B cell (primary cell): Measurements from ENCODE around the gene CD28. TPM values are rescaled to one million over a fixed set of nuclear protein-coding genes. Genes with fewer than 3 reads are reported as not detected.

Experiments
- ATAC-seq: fragments of 200-7000 bp; cut with Tn5 transposase; one replicate; pipeline ENCODE4 v1.10.0; 2021; ENCODE audit warnings: low read depth, mild to moderate bottlenecking, moderate number of reproducible peaks, moderate library complexity
- CTCF ChIA-PET: fragments of 350-600 bp; sonication (Branson Sonifier 250); formaldehyde crosslinking; loops from one replicate; lab custom pipeline; 2021; ENCODE audit warnings: antibody characterized with exemption, inconsistent platforms; lab: Charles Lee
- POLR2A ChIA-PET: fragments of 350-600 bp; sonication (Branson Sonifier 250); formaldehyde crosslinking; loops from one replicate; lab custom pipeline; 2021; ENCODE audit warnings: antibody characterized with exemption; lab: Charles Lee
- DNase-seq: peaks from one replicate; pipeline ENCODE4 v3.0.0; 2013
- H2AFZ ChIP-seq: 2 replicates; pipeline ENCODE4 v1.6.1; 2012; ENCODE audit warnings: mild to moderate bottlenecking, low read depth, low read length; ENCODE audit not compliant: insufficient read depth, poor library complexity, severe bottlenecking
- H3K27ac ChIP-seq, 2 donors: 1 replicate in 1 of 2; 2 replicates in 1 of 2; pipeline ENCODE4 v1.5.1; 2012 to 2013; ENCODE audit warnings: low read length in 2 of 2, mild to moderate bottlenecking in 2 of 2, moderate library complexity in 1 of 2
- H3K27me3 ChIP-seq, 4 experiments: fragments of 200-600 bp in 1 of 4; sonication (generic) in 1 of 4; replicated peaks in 1 of 4; 1 replicate in 2 of 4; 2 replicates in 2 of 4; pipeline versions ENCODE4 v1.6.1 to v1.7.0; 2013 to 2016; ENCODE audit warnings: low read length in 3 of 4, mild to moderate bottlenecking in 2 of 4, mixed read lengths in 1 of 4, moderate library complexity in 1 of 4; ENCODE audit not compliant: insufficient read depth in 4 of 4, control insufficient read depth in 3 of 4; ENCODE audit errors: control extremely low read depth in 1 of 4
- H3K36me3 ChIP-seq, 2 experiments: replicated peaks in 1 of 2; 1 replicate in 1 of 2; 2 replicates in 1 of 2; pipeline versions ENCODE4 v1.6.1 to v1.7.1; 2013; ENCODE audit warnings: low read length in 1 of 2; ENCODE audit not compliant: insufficient read depth in 2 of 2, control insufficient read depth in 1 of 2; ENCODE audit errors: control extremely low read depth in 1 of 2, extremely low read depth in 1 of 2
- H3K4me1 ChIP-seq, 2 donors: fragments of 200-600 bp in 1 of 2; sonication (generic) in 1 of 2; 1 replicate in 1 of 2; 2 replicates in 1 of 2; pipeline versions ENCODE4 v1.5.1 to v1.6.1; 2013 to 2017; ENCODE audit warnings: low read length in 2 of 2; ENCODE audit not compliant: control insufficient read depth in 2 of 2, insufficient read depth in 2 of 2
- H3K4me2 ChIP-seq: replicated peaks from 2 replicates; pipeline ENCODE3; 2012; ENCODE audit warnings: mild to moderate bottlenecking, low read depth, low read length; ENCODE audit not compliant: poor library complexity, severe bottlenecking
- H3K4me3 ChIP-seq, 5 experiments: fragments of 200-600 bp in 1 of 5; sonication (generic) in 1 of 5; 1 replicate in 3 of 5; 2 replicates in 2 of 5; pipeline versions ENCODE4 v1.5.1 to v1.7.0; 2011 to 2016; ENCODE audit warnings: low read length in 4 of 5, mild to moderate bottlenecking in 4 of 5, low read depth in 2 of 5, control low read depth in 1 of 5, moderate library complexity in 1 of 5; ENCODE audit not compliant: insufficient read depth in 1 of 5; ENCODE audit errors: control extremely low read depth in 1 of 5, extremely low read depth in 1 of 5
- H3K79me2 ChIP-seq: fragments of 200-600 bp; sonication (generic); one replicate; pipeline ENCODE4 v1.6.0; 2016; ENCODE audit warnings: low read length; ENCODE audit not compliant: control insufficient read depth, insufficient read depth
- H3K9ac ChIP-seq: fragments of 200-600 bp; sonication (generic); 2 replicates; pipeline ENCODE4 v1.6.1; 2017; ENCODE audit warnings: mild to moderate bottlenecking, low read length, moderate library complexity
- H3K9me3 ChIP-seq, 3 donors: one replicate each; pipeline versions ENCODE4 v1.6.1 to v1.7.1; 2013; ENCODE audit warnings: low read length in 2 of 3; ENCODE audit not compliant: control insufficient read depth in 2 of 3, insufficient read depth in 1 of 3; ENCODE audit errors: control extremely low read depth in 1 of 3
- H4K20me1 ChIP-seq: 2 replicates; pipeline ENCODE4 v1.6.0; 2012; ENCODE audit warnings: mild to moderate bottlenecking, low read length; ENCODE audit not compliant: insufficient read depth, control insufficient read depth, poor library complexity, severe bottlenecking
- H3K27ac Mint-ChIP-seq: one replicate; pipeline ENCODE4 v1.8.0; 2021; ENCODE audit warnings: mixed read lengths
- H3K27me3 Mint-ChIP-seq: one replicate; pipeline ENCODE4 v1.8.0; 2021; ENCODE audit warnings: mixed read lengths
- H3K4me1 Mint-ChIP-seq: one replicate; pipeline ENCODE4 v1.8.0; 2021; ENCODE audit warnings: mixed read lengths
- H3K4me3 Mint-ChIP-seq: one replicate; pipeline ENCODE4 v1.8.0; 2021; ENCODE audit warnings: mixed read lengths
- H3K9me3 Mint-ChIP-seq: one replicate; pipeline ENCODE4 v1.8.0; 2022; ENCODE audit warnings: mixed read lengths; ENCODE audit not compliant: insufficient read depth
- CTCF ChIP-seq: fragments of 200-600 bp; IDR thresholded peaks from one replicate; pipeline ENCODE4 v1.8.0; 2022; ENCODE audit warnings: antibody characterized with exemption, mild to moderate bottlenecking
- EZH2 ChIP-seq: IDR thresholded peaks from 2 replicates; pipeline ENCODE4 v1.6.1; 2012; ENCODE audit warnings: borderline replicate concordance, low read depth, mild to moderate bottlenecking, moderate library complexity, low read length; ENCODE audit not compliant: insufficient read depth, poor library complexity, severe bottlenecking
- WGBS: methylation state at CpG from one replicate; pipeline ENCODE4 v1.1.5; 2013; ENCODE audit warnings: missing lambda C conversion rate; ENCODE audit not compliant: insufficient coverage; 5-methylcytosine and 5-hydroxymethylcytosine counted together
- intact Hi-C: fragments of 100-400 bp; cut with micrococcal nuclease; formaldehyde crosslinking; loops from one replicate; pipeline ENCODE4 v1.10.0; 2022
- polyA plus RNA-seq: library from polyadenylated mRNA; depleted of rRNA; stranded (reverse); fragments of >200 nt; gene quantifications from 2 replicates; pipeline ENCODE4 v1.2.3, GENCODE V29; 2012
- total RNA-seq, 2 donors: library from RNA; stranded (reverse); fragments of 120-200 nt in 1 of 2; gene quantifications; 1 replicate in 1 of 2; 2 replicates in 1 of 2; pipeline versions ENCODE4 v1.2.3 to v1.2.4, GENCODE V29; 2013 to 2022

Gene CD28
- total and polyA plus RNA-seq, 2 donors (not counting 1 experiment from before 2014, with no cell fraction given) = 0.18 to 0.37 TPM

- TF ChIP-seq CTCF (no peak), EZH2 (no peak)
Observed at GRCh38 chr2:203662487-203662886, 44.0 kb upstream of the CD28 start.

GRCh38 chr2:203662951-203663350, 43.5 kb upstream of the CD28 start:
- POLR2A ChIA-PET = no interaction called here
- no peak overlapping the region for H3K4me2 ChIP-seq
- H3K4me1 ChIP-seq = peaks cover 5 to 9% of the 10 kb centered on the region in 2 donors
- peaks cover 40% of the 10 kb centered on the region for H3K27me3 Mint-ChIP-seq
- ATAC-seq (no peak), DNase-seq (no peak)
- H3K27ac Mint-ChIP-seq = no peak overlapping the region
- H3K4me3 ChIP-seq = no peak overlapping the region
- H3K4me3 Mint-ChIP-seq = no peak overlapping the region
- H4K20me1 ChIP-seq = no peaks in the 10 kb centered on the region
- H3K9me3 ChIP-seq = no peaks in the 10 kb centered on the region
- no peaks in the 10 kb centered on the region for H3K9me3 Mint-ChIP-seq
- peaks cover 13% of the 10 kb centered on the region for H3K4me1 Mint-ChIP-seq
- H3K27ac ChIP-seq = no peak overlapping the region
- no peaks in the 10 kb centered on the region for H3K79me2 ChIP-seq
- CTCF ChIA-PET = no interaction called here
- intact Hi-C loops = no loop called here
- H3K9ac ChIP-seq = no peak overlapping the region
- H3K27me3 ChIP-seq = peaks cover 0 to 2% (median 0%) of the 10 kb centered on the region in 4 experiments
- H2AFZ ChIP-seq = no peak overlapping the region
- TF ChIP-seq EZH2 (no peak), CTCF (no peak)
- no peaks in the 10 kb centered on the region for H3K36me3 ChIP-seq

More at GRCh38 chr2:203662487-203662886, 44.0 kb upstream of the CD28 start:
- Mint-ChIP-seq H3K9me3 (no peaks in the 10 kb centered on the region), H3K4me1 (peaks cover 13% of the 10 kb centered on the region), H3K27ac (no peak overlapping the region), H3K4me3 (no peak overlapping the region), H3K27me3 (peaks cover 42% of the 10 kb centered on the region)
- CTCF ChIA-PET = no interaction called here
- intact Hi-C loops = no loop called here
- Histone ChIP-seq H3K27me3 (peaks cover 0 to 2% (median 0%) of the 10 kb centered on the region in 4 experiments), H3K79me2 (no peaks in the 10 kb centered on the region), H3K9ac (no peak overlapping the region), H3K4me1 (peaks cover 5 to 9% of the 10 kb centered on the region in 2 donors), H3K9me3 (no peaks in the 10 kb centered on the region), H3K4me3 (no peak overlapping the region), H2AFZ (no peak overlapping the region), H3K4me2 (no peak overlapping the region), H4K20me1 (no peaks in the 10 kb centered on the region), H3K36me3 (no peaks in the 10 kb centered on the region), H3K27ac (no peak overlapping the region)
- WGBS = no CpG with 5 or more reads among the region's 1 CpG
- no peak for DNase-seq
- no peak for ATAC-seq
- POLR2A ChIA-PET = no interaction called here
